Caco-2 (cell line): ENCODE measurements around the gene DTNB. TPM values are rescaled to one million over a fixed set of nuclear protein-coding genes. Genes with fewer than 3 reads are reported as not detected.

ENCODE experiments used
- BruUV-seq: library from RNA; stranded (reverse); fragments of 400-500 nt; replicated peaks from 2 replicates; lab custom pipeline; 2021; lab: Mats Ljungman, UMichigan
- CTCF ChIA-PET: fragments of 300-600 bp; sonication (Branson Sonifier 250); formaldehyde crosslinking; loops from one replicate; lab custom pipeline; 2022; ENCODE audit warnings: antibody characterized with exemption; lab: Charles Lee
- POLR2A ChIA-PET: fragments of 300-600 bp; sonication (Branson Sonifier 250); formaldehyde crosslinking; loops from one replicate; lab custom pipeline; 2022; ENCODE audit warnings: antibody characterized with exemption; lab: Charles Lee
- DNase-seq, 2 experiments: peaks; one replicate each; pipeline versions ENCODE4 v3.0.0 to v3.0.0-alpha.2; 2020 to 2022
- H3K27me3 ChIP-seq: replicated peaks from 2 replicates; pipeline ENCODE4 v1.6.0; 2011; ENCODE audit warnings: low read length; ENCODE audit not compliant: control insufficient read depth, insufficient read depth
- H3K36me3 ChIP-seq: 2 replicates; pipeline ENCODE4 v1.5.1; 2011; ENCODE audit warnings: low read length; ENCODE audit not compliant: control insufficient read depth, insufficient read depth
- H3K4me1 ChIP-seq: fragments of 250-450 bp; sonication (Bioruptor Pico); 2 replicates; pipeline ENCODE4 v1.5.1; 2020; ENCODE audit warnings: mild to moderate bottlenecking
- H3K4me3 ChIP-seq: 2 replicates; pipeline ENCODE4 v1.5.1; 2011; ENCODE audit warnings: low read depth, mild to moderate bottlenecking, control low read depth, low read length
- H3K9me3 ChIP-seq: fragments of 250-450 bp; sonication (Bioruptor Pico); 2 replicates; pipeline ENCODE4 v1.5.1; 2020; ENCODE audit warnings: mild to moderate bottlenecking, moderate library complexity
- H3K27ac Mint-ChIP-seq: one replicate; pipeline ENCODE4 v1.8.0; 2022; ENCODE audit warnings: mixed read lengths; ENCODE audit not compliant: unreplicated experiment
- H3K27me3 Mint-ChIP-seq: one replicate; pipeline ENCODE4 v1.8.0; 2022; ENCODE audit warnings: mixed read lengths; ENCODE audit not compliant: insufficient read depth, unreplicated experiment
- H3K36me3 Mint-ChIP-seq: one replicate; pipeline ENCODE4 v1.8.0; 2022; ENCODE audit warnings: mild to moderate bottlenecking, mixed read lengths; ENCODE audit not compliant: insufficient read depth, unreplicated experiment
- H3K4me1 Mint-ChIP-seq: one replicate; pipeline ENCODE4 v1.8.0; 2022; ENCODE audit warnings: low read depth, mixed read lengths; ENCODE audit not compliant: unreplicated experiment
- H3K4me3 Mint-ChIP-seq: one replicate; pipeline ENCODE4 v1.8.0; 2022; ENCODE audit warnings: mild to moderate bottlenecking, moderate library complexity, mixed read lengths; ENCODE audit not compliant: unreplicated experiment
- H3K9me3 Mint-ChIP-seq: one replicate; pipeline ENCODE4 v1.8.0; 2022; ENCODE audit warnings: mixed read lengths; ENCODE audit not compliant: unreplicated experiment
- CTCF ChIP-seq, 2 experiments: fragments of 200-600 bp in 1 of 2; IDR thresholded peaks; 1 replicate in 1 of 2; 2 replicates in 1 of 2; pipeline versions ENCODE4 v1.5.1 to v1.8.0; 2011 to 2022; ENCODE audit warnings: antibody characterized with exemption in 1 of 2, control low read depth in 1 of 2, inconsistent platforms in 1 of 2, low read depth in 1 of 2, low read length in 1 of 2, mild to moderate bottlenecking in 1 of 2, moderate library complexity in 1 of 2; ENCODE audit not compliant: insufficient read depth in 1 of 2, severe bottlenecking in 1 of 2, unreplicated experiment in 1 of 2
- intact Hi-C: fragments of 100-400 bp; cut with micrococcal nuclease; formaldehyde crosslinking; loops from one replicate; pipeline ENCODE4 v1.10.0; 2022; ENCODE audit not compliant: unreplicated experiment
- total RNA-seq: library from RNA; stranded (reverse); gene quantifications from 2 replicates; pipeline ENCODE4 v1.2.3, GENCODE V29; 2022

The DTNB gene
- total RNA-seq, 1 experiment from 2014 or later, result 50.4 TPM

GRCh38 chr2:25337891-25338290 lies 335.5 kb downstream of the DTNB start:
- Histone ChIP-seq H3K36me3 (no peaks in the 10 kb centered on the region), H3K9me3 (no peaks in the 10 kb centered on the region), H3K27me3 (no peaks in the 10 kb centered on the region), H3K4me1 (no peaks in the 10 kb centered on the region), H3K4me3 (no peak overlapping the region)
- Mint-ChIP-seq H3K27ac (no peak overlapping the region), H3K9me3 (no peaks in the 10 kb centered on the region), H3K4me3 (no peak overlapping the region), H3K36me3 (peaks cover 7% of the 10 kb centered on the region), H3K27me3 (no peaks in the 10 kb centered on the region), H3K4me1 (no peaks in the 10 kb centered on the region)
- ChIA-PET POLR2A (interaction anchor here (0.5 kb wide), 1 partner anchor 419 kb away, joined by 6 read pairs; no protein-coding TSS in a partner anchor), CTCF (interaction anchor here (0.6 kb wide), 1 partner anchor 24 kb away, joined by 6 read pairs; no protein-coding TSS in a partner anchor)
- no peak for TF ChIP-seq CTCF (IDR thresholded peaks at IDR 0.05; ENCODE audit: insufficient read depth in 1 of 2, low read depth in 1 of 2, low read length in 1 of 2, severe bottlenecking in 1 of 2, unreplicated experiment in 1 of 2)
- intact Hi-C loops, result no loop called here
- DNase-seq, result no peak
- no TSS peak for BruUV-seq

- intact Hi-C loops, result no loop called here
- no peak for DNase-seq
- no peak overlapping the region for H3K4me3 Mint-ChIP-seq
- H3K27me3 Mint-ChIP-seq, result no peaks in the 10 kb centered on the region
- no peaks in the 10 kb centered on the region for H3K9me3 Mint-ChIP-seq
- peaks cover 2% of the 10 kb centered on the region for H3K36me3 Mint-ChIP-seq
- Histone ChIP-seq H3K9me3 (no peaks in the 10 kb centered on the region), H3K36me3 (no peaks in the 10 kb centered on the region), H3K4me1 (no peaks in the 10 kb centered on the region), H3K27me3 (no peaks in the 10 kb centered on the region), H3K4me3 (no peak overlapping the region)
- no peak overlapping the region for H3K27ac Mint-ChIP-seq
- no peaks in the 10 kb centered on the region for H3K4me1 Mint-ChIP-seq
- ChIA-PET POLR2A (interaction anchor here (0.5 kb wide), 1 partner anchor 420 kb away, joined by 6 read pairs; no protein-coding TSS in a partner anchor), CTCF (no interaction called here)
- BruUV-seq, result no TSS peak
- no peak for TF ChIP-seq CTCF (IDR thresholded peaks at IDR 0.05; ENCODE audit: insufficient read depth in 1 of 2, low read depth in 1 of 2, low read length in 1 of 2, severe bottlenecking in 1 of 2, unreplicated experiment in 1 of 2)
These were observed 336.1 kb downstream of the DTNB start for GRCh38 chr2:25337276-25337675.

- H3K4me1 ChIP-seq, result no peaks in the 10 kb centered on the region
- H3K4me1 Mint-ChIP-seq, result no peaks in the 10 kb centered on the region
- H3K27me3 ChIP-seq, result no peaks in the 10 kb centered on the region
- no peaks in the 10 kb centered on the region for H3K9me3 Mint-ChIP-seq
- no peaks in the 10 kb centered on the region for H3K27me3 Mint-ChIP-seq
- intact Hi-C loops, result no loop called here
- no peak overlapping the region for H3K4me3 ChIP-seq
- no peak for DNase-seq
- ChIA-PET POLR2A (no interaction called here), CTCF (no interaction called here)
- H3K27ac Mint-ChIP-seq, result no peak overlapping the region
- no peak overlapping the region for H3K4me3 Mint-ChIP-seq
- H3K9me3 ChIP-seq, result no peaks in the 10 kb centered on the region
- H3K36me3 ChIP-seq, result no peaks in the 10 kb centered on the region
- no peaks in the 10 kb centered on the region for H3K36me3 Mint-ChIP-seq
- no TSS peak for BruUV-seq
- TF ChIP-seq CTCF (IDR thresholded peaks at IDR 0.05; ENCODE audit: insufficient read depth in 1 of 2, low read depth in 1 of 2, low read length in 1 of 2, severe bottlenecking in 1 of 2, unreplicated experiment in 1 of 2), result no peak
These were observed 337.0 kb downstream of the DTNB start for GRCh38 chr2:25336383-25336841.
